ENCODE results near the gene GTF2H2.
"Not testable (repeated sequence)": the region's sequence is repeated elsewhere in the genome, so short reads cannot be mapped to it uniquely, and the experiment has no call there.

GTF2H2 gene

DNA sequence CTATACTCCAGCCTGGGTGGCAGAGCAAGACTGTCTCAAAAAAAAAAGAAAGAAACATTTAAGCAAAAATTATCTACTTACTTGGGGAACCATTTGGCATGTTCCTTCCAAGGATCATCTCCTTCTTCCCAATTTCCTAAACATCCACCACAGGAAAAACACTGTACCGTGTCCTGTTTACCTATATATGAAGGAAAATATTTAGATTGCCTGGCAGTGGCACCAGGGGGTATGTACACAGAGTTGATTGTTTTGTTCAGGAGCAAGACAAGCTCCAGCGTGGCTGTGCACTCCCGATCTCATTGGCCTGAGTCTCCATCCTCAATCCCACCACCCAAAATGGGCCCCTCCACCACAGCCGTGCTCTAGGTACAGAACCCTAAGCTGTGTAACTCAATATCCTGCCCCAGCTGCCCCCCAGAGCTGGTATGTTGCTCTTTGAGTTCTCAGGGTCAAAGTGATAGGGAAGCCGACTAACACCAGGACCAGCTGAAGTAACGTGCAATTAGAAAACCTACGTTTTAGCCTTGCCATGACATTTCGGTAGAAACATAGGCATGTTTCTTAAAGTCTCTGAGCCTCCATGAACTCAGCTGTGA lies 56.2 kb downstream of the GTF2H2 start:
- DNase-seq: no peak

DNA sequence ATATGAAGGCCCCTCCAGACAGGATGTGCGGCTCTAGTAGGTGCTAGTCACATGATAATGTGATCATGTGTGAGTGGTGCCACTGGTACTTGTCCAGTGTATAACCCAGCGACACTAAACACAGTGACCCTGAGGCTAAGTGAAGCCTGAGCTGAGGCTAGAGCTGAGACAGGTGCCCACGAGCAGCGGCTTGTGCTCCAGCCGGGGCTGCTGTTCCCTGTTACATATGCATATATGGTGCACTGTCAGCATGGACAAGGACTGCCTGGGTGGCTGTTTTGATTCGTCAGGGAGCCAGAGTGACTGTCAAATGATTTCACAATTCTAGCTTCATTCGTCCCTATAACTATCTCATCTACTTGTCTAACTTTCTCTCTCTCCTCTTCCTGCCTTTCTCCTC lies 60.5 kb downstream of the GTF2H2 start:
- not testable (repeated sequence) for DNase-seq
